GM20431 (cell line): Measurements from ENCODE around the gene SH3RF3.

Experiments
- in situ Hi-C: fragments of 300-500 bp; cut with MseI, MboI; formaldehyde crosslinking; loops from one replicate; pipeline ENCODE4 v1.15.0; 2020; ENCODE audit warnings: low sequenced_read_pairs; ENCODE audit not compliant: unreplicated experiment

Gene SH3RF3

DNA sequence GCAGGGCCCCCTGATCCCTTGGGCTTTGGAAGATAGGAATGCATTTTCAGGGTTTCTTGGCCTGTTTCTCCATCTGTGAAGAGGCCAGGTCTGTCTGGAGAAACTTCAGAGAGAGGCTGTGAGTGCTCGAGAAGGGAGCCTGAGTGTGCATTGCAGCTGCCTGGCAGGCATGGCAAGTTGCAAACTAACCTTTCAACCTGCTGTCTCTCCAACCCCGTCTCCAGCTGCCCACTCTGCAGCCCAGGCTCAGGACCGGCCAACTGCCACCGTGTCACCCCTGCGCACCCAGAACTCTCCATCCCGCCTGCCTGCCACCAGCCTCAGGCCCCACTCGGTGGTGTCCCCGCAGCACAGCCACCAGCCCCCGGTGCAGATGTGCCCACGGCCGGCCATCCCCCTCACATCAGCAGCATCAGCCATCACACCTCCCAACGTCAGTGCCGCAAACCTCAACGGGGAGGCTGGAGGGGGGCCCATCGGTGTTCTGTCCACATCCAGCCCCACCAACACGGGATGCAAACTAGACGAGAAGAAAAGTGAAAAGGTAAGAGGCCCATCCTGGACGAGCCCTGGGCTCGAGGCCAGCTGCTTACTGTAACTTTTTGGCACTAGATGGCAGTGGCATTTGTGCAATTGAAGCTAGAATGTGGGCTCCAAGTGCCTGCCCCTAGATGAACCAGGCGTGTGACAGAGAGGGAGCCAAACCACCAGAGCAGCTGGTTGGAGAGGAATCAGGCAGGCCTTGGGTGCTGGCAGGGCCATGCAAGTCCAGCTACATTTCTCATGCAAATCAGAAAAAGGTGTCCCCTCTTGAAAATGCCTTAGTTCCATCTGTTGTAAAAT, 320.2 kb downstream of the SH3RF3 start:
- in situ Hi-C loops = no loop called here

GRCh38 chr2:109450574-109451273, 321.7 kb downstream of the SH3RF3 start:
- in situ Hi-C loops = no loop called here

- in situ Hi-C loops = no loop called here
These were observed 322.7 kb downstream of the SH3RF3 start for GRCh38 chr2:109451671-109452070.

DNA sequence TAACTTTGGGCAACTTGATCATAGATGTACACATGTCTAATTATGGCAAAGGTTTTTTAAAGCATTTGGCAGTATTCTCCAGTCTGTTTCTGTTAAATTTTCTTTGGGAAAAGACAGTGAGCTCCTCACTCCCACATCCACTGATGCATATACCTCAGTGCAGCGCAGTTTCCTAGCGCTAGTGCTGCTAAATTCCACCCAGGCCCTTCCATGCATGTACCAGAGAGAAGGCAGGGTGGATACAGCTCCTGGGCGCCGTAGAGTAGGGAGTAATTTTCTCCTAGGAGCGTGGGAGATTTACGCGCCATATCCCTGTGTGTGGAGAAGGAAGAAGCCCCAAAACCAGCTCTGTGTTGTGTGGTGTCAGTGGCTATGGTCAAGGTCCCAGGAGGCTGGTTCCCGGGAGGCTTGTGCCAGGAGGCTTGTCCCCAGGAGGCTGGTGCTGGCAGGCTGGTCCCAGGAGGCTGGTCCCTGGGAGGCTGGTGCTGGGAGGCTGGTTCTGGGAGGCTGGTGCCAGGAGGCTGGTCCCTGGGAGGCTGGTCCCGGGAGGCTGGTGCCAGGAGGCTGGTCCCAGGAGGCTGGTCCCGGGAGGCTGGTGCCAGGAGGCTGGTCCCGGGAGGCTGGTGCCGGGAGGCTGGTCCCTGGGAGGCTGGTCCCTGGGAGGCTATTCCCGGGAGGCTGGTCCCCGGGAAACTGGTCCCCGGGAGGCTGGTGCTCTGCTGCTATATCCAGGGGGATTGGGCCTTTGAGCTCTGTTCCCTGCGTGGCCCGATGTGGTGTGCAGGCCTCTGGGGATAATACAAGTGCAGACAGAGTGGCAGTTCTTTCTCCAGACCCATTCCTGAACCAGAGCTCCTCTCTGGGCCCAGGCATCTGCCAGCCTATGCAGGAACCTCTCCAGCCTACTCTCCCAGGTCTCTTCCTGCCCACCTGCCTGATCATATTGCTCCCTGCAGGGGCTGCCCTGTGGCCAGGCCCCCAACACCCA, 323.6 kb downstream of the SH3RF3 start:
- in situ Hi-C loops = no loop called here

- in situ Hi-C loops = no loop called here
These were observed 324.5 kb downstream of the SH3RF3 start for GRCh38 chr2:109453371-109453995.

GRCh38 chr2:109454304-109454703, 325.3 kb downstream of the SH3RF3 start:
- in situ Hi-C loops = no loop called here

DNA sequence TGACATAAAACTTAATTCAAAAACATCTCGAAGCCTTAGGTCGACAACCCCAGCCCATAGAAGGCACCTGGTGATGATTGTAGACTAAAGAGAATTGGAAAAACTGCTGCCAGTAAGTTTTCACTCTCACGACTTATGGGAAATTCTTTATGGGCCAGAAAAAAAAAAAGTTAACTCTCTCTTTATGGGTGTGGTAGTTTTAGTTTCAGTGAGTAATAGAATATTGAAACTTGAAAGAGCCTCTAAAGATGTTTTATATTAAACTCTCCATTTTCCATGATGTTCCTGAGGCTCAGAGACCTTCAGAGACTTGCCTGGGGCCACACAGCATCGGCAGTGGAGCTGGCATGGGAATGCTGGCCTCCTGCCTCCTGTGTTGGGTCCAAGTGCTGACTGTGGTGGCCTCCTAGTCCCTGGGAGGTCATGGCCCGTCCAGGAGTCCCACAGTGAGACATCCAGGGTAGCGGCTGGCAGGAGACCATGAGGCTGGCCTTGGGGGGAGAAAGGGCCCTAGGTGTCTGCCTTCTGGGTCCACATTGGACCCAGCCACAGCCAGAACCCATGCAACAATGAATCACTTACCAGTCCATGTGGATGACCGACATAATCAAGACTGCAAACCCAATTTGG, 325.9 kb downstream of the SH3RF3 start:
- in situ Hi-C loops = no loop called here

DNA sequence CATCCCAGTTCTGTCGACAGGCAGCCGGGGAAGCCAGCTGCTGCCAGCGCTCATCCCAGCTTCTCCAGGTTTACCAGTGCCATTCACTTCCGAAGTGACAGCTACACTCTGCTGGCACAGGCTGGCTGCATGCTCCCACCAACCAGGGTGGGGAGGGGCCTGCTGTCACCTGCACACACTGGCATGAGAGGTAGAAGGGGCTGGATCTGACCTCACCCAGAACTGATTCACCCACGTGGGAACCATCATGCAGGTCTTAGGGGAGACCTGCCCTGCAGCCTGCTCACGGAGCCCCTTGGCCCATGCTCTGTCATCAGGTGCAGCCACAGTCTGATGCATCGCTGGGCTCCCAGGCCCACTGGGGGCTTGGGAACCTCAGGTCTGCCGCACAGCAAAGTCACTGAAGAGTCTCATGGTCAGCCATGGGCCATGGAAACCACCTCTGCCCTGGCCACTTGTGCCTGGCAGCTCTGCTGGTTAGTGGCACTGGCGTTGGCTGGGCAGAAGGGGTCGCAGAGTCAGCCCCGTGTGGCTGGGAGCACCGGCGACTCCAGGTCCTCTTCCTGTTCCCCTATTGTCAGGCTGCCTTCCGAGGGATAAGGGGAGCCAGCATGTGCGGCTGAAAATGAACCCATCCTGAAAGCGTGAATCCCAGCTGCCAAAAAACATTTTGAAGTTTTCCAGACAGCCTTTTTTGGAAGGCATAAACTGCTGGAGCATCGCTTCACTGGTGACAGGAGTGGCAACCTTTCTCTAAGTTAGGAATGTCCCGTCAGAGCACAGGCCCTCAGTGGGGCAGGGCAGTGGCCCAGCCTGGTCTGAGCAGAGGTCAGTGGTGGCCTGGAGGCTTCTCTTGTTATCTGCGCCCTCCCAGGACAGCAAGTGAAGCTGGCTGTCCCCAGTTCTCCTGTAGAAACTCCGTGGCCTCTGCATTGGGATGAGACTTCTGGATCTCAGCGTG, 327.0 kb downstream of the SH3RF3 start:
- in situ Hi-C loops = no loop called here

DNA sequence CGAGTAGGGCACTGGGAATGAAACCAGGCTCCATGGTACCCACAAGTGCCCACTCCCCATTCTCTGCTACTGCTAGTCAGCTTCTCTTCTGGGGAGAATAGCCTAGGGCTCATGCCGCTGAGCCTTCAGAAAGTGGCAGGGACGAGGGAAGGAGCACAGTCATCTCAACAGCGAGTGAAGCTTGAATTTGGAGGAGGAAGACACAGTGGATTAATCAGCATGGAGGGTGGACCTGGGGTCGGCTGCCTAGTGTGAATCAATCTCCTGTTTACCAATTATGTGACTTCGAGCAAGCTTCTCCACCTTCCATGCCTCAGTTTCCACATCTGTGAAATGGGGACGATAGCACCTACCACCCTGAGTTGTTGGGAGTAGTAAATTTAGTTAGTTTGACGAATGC, 327.8 kb downstream of the SH3RF3 start:
- in situ Hi-C loops = no loop called here

- in situ Hi-C loops = no loop called here
These were observed 328.4 kb downstream of the SH3RF3 start for GRCh38 chr2:109457366-109457765.

DNA sequence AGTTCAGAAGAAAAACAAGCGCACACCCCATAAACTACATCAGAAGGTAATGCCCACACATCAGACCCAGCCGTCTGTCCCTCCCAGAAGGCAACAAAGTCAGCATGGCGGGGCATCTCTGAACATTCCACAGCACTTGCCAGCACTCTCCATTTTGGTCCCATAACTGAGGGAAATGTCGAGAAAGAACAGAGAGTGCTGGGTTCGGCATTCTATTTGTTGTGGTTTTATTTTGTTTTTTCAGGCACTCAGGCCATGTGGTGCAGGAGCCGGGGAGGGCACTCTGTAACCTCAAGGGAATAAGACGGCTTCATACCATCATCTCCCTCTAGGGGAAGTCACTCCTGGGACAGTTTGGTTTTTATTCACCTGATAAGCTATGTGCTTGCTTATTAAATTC, 328.8 kb downstream of the SH3RF3 start:
- in situ Hi-C loops = no loop called here

DNA sequence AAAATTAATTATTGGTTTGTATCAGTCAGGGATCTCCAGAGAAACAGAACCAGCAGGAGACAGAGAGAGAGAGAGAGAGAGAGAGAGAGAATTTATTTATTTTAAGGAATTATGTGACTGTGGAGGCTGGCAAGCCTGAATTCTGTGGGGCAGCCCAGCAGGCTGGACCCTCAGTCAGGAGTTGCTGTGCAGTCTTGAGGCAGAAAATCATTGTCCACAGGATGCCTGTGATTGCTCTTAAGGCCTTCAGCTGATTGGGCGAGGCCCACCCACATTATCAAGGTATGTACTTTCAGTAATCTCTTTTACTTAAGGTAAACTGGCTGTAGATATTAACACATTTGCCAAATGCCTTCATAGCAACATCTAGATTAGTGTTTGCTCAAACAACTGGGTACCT, 329.5 kb downstream of the SH3RF3 start:
- in situ Hi-C loops = no loop called here

DNA sequence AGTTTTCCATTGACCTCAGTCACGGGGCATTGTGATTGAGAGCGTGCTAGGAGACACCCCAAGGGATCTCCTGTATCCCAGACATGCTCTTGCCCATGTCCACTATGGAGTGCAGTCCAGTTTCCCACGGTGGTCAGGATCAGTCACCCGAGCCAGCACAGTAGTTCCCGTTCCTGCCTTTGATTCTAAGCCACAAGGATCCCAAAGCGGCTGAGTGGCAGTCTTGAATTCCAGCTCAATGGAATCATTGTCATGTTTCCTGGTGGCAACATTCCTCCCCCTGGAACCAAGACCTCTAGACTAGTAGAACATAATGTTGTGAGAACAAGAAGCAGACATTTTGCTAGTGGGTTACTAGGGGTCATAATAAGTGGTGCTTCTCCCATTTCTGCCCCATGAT, 330.5 kb downstream of the SH3RF3 start:
- in situ Hi-C loops = no loop called here

GRCh38 chr2:109460553-109461324, 331.7 kb downstream of the SH3RF3 start:
- in situ Hi-C loops = no loop called here

DNA sequence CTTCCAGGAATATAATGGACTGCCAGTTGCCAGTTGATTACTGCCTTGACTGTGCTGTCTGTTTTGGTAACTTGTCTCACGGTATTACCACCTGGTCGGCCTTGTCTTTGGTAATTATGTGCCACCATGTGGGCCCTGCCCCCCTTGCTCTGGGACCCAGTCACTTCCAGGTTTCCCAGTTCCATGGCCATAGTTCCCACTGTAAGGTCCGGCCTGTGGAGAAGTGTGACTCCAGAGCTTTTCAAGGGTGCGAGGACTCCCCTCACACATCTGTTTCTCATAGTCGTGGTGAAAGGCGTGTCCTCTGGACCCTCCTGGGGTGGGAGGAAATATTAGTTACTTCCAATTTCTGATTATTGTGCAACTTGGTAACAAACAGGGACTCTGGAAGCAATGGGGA, 334.2 kb downstream of the SH3RF3 start:
- in situ Hi-C loops = no loop called here

DNA sequence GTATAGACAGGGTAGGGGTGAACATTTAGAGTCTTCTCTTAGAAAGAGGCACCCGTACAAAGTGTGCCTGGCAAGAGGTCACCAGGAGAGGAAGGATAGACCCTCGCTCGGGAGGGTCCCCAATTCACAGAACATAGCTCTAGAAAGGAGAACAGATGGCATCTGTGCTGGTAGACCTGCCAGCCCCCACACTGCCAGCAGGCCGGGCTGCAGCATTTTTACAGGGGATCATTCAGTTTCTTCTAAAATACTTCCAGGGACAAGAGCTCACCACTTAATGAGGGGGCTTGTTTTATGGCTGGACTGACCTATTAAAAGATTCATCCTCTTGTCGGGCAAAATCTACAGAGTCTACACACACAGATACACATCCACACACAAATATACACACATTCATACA, 334.9 kb downstream of the SH3RF3 start:
- in situ Hi-C loops = no loop called here

GRCh38 chr2:109466674-109467575, 337.9 kb downstream of the SH3RF3 start:
- in situ Hi-C loops = no loop called here
